ENCODE measurements around the gene UBE2V1. TPM values are rescaled to one million over a fixed set of nuclear protein-coding genes. Genes with fewer than 3 reads are reported as not detected.

The UBE2V1 gene
- total RNA-seq, 3 donors from 2014 or later (not counting 1 experiment from before 2014, with no cell fraction given): 194 to 238 (median 236) TPM

DNA sequence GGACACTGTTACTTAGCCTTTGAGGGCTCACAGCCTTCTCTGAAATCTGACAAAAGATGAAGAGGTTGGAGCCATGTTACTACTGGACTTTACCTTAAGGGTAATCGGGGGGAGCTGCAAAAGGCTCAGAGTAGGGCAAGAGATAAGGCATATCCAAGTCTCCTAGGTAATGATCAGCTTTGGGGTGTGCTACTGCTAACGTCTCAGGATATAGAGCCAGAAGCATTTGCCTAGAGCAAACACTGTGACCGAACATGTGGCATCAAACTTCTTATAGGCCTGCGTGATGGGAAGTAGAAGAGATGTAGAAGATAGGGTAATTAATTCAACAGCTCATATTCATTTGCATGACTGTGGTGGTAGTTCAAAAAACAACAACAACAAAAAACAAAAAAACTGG lies 11.1 kb downstream of the UBE2V1 start:
- intact Hi-C loops (cut with micrococcal nuclease): no loop called here
- Mint-ChIP-seq H3K9me3 (no peaks in the 10 kb centered on the region), H3K27ac (peak overlapping the region; percentile 43 to 58), H3K4me3 (no peak overlapping the region), H3K27me3 (ENCODE audit: low read depth in 2 of 2) (no peaks in the 10 kb centered on the region), H3K36me3 (no peaks in the 10 kb centered on the region), H3K4me1 (peaks cover 66 to 67% of the 10 kb centered on the region in 2 donors)
- TF ChIP-seq, protein P1, sequence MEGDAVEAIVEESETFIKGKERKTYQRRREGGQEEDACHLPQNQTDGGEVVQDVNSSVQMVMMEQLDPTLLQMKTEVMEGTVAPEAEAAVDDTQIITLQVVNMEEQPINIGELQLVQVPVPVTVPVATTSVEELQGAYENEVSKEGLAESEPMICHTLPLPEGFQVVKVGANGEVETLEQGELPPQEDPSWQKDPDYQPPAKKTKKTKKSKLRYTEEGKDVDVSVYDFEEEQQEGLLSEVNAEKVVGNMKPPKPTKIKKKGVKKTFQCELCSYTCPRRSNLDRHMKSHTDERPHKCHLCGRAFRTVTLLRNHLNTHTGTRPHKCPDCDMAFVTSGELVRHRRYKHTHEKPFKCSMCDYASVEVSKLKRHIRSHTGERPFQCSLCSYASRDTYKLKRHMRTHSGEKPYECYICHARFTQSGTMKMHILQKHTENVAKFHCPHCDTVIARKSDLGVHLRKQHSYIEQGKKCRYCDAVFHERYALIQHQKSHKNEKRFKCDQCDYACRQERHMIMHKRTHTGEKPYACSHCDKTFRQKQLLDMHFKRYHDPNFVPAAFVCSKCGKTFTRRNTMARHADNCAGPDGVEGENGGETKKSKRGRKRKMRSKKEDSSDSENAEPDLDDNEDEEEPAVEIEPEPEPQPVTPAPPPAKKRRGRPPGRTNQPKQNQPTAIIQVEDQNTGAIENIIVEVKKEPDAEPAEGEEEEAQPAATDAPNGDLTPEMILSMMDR (IDR thresholded peaks at IDR 0.05): no peak
- WGBS (ENCODE audit: insufficient coverage): 73% methylated on average over 4 of the region's 4 CpGs
- no peak for DNase-seq
- H3K4me1 ChIP-seq (ENCODE audit: control insufficient read depth, insufficient read depth, low read length): peaks cover 36% of the 10 kb centered on the region
- peaks cover 13% of the 10 kb centered on the region for H3K36me3 ChIP-seq (ENCODE audit: control insufficient read depth, insufficient read depth, low read length)
- no peak overlapping the region for H3K4me3 ChIP-seq (ENCODE audit: low read length)
- no peaks in the 10 kb centered on the region for H3K27me3 ChIP-seq (ENCODE audit: control insufficient read depth, insufficient read depth, low read length)
- ATAC-seq: no peak
- no peaks in the 10 kb centered on the region for H3K9me3 ChIP-seq (ENCODE audit: control insufficient read depth, insufficient read depth, low read length)
- no peak overlapping the region for H3K27ac ChIP-seq (ENCODE audit: low read length)

DNA sequence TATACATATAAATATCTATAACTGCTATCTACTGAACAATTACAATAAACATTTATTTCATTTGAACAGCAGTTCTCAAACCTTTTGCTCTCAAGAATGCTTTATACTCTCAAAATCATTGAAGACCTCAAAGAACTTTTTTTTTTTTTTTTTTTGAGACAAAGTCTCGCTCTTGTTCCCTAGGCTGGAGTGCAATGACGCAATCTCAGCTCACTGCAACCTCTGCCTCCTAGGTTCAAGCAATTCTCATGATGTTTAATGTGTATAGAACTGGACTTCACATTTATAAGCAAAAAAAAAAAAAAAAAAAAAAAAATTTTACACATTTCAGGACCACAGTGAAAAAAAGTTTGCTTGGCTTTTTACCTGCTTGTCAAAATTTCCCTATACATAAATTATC lies 11.7 kb downstream of the UBE2V1 start:
- no peaks in the 10 kb centered on the region for H3K9me3 Mint-ChIP-seq
- DNase-seq (no peak), ATAC-seq (no peak)
- no CpG with 5 or more reads among the region's 2 CpGs for WGBS (ENCODE audit: insufficient coverage)
- TF ChIP-seq, protein P1 (IDR thresholded peaks at IDR 0.05): no peak
- Histone ChIP-seq H3K9me3 (ENCODE audit: control insufficient read depth, insufficient read depth, low read length) (no peaks in the 10 kb centered on the region), H3K4me1 (ENCODE audit: control insufficient read depth, insufficient read depth, low read length) (peaks cover 31% of the 10 kb centered on the region), H3K27ac (ENCODE audit: low read length) (no peak overlapping the region), H3K27me3 (ENCODE audit: control insufficient read depth, insufficient read depth, low read length) (no peaks in the 10 kb centered on the region), H3K36me3 (ENCODE audit: control insufficient read depth, insufficient read depth, low read length) (peaks cover 14% of the 10 kb centered on the region), H3K4me3 (ENCODE audit: low read length) (no peak overlapping the region)
- H3K4me1 Mint-ChIP-seq: peaks cover 66 to 67% of the 10 kb centered on the region in 2 donors
- H3K27ac Mint-ChIP-seq: peak overlapping the region; percentile 43 to 58
- H3K4me3 Mint-ChIP-seq: no peak overlapping the region
- intact Hi-C loops (cut with micrococcal nuclease): no loop called here
- no peaks in the 10 kb centered on the region for H3K27me3 Mint-ChIP-seq (ENCODE audit: low read depth in 2 of 2)
- H3K36me3 Mint-ChIP-seq: no peaks in the 10 kb centered on the region

DNA sequence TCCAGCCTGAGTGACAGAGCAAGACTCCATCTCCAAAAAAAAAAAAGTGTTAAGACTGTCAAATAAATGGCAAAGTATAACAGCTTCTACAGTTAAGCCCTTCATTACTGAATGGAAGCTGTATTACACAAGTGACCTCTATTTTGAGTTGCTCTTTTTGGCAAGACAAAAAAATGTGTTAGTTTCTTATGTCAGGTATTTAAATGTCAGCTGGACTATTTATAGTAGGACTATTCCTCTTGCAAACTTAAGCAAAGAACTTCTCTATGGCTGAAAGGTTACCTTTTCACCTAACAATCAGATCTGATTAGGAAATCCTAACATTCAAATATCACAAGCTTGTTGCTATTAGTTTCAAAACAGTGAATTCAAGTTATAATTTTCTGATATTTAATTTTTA lies 12.4 kb downstream of the UBE2V1 start:
- Histone ChIP-seq H3K4me1 (ENCODE audit: control insufficient read depth, insufficient read depth, low read length) (peaks cover 30% of the 10 kb centered on the region), H3K27me3 (ENCODE audit: control insufficient read depth, insufficient read depth, low read length) (no peaks in the 10 kb centered on the region), H3K4me3 (ENCODE audit: low read length) (no peak overlapping the region), H3K9me3 (ENCODE audit: control insufficient read depth, insufficient read depth, low read length) (no peaks in the 10 kb centered on the region), H3K36me3 (ENCODE audit: control insufficient read depth, insufficient read depth, low read length) (peaks cover 21% of the 10 kb centered on the region), H3K27ac (ENCODE audit: low read length) (no peak overlapping the region)
- Mint-ChIP-seq H3K9me3 (no peaks in the 10 kb centered on the region), H3K36me3 (no peaks in the 10 kb centered on the region), H3K4me1 (peaks cover 63 to 66% of the 10 kb centered on the region in 2 donors), H3K27ac (peak overlapping the region; percentile 40 to 46), H3K4me3 (peak overlapping the region; percentile 37), H3K27me3 (ENCODE audit: low read depth in 2 of 2) (no peaks in the 10 kb centered on the region)
- DNase-seq: no peak
- intact Hi-C loops (cut with micrococcal nuclease): no loop called here
- ATAC-seq: peak in 1 of 3 donors; percentile 16
- TF ChIP-seq, protein P1 (IDR thresholded peaks at IDR 0.05): no peak

DNA sequence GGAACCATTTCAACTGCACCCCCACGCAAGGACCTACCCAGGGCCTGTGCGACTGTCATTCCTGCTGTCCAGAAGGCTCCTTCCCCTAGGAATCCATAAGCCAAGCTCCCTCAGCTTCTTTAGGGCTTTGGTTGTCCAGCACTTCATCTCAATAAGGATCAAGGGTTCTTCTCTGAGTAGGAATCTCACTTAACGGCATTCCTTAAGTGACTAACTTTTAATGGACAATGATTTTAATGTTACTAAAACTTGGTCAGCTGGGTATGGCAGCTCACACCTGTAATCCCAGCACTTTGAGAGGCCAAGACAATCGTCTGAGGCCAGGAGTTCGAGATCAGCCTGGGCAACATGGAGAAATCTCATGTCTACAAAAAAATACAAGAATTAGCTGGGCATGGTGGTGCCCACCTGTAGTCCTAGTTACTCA lies 13.4 kb downstream of the UBE2V1 start:
- Mint-ChIP-seq H3K4me3 (no peak overlapping the region), H3K27ac (peak overlapping the region; percentile 71 to 74), H3K9me3 (no peaks in the 10 kb centered on the region), H3K4me1 (peaks cover 63 to 65% of the 10 kb centered on the region in 2 donors), H3K27me3 (ENCODE audit: low read depth in 2 of 2) (no peaks in the 10 kb centered on the region), H3K36me3 (peaks cover 5% of the 10 kb centered on the region)
- no peak for ATAC-seq
- intact Hi-C loops (cut with micrococcal nuclease): no loop called here
- no peaks in the 10 kb centered on the region for H3K27me3 ChIP-seq (ENCODE audit: control insufficient read depth, insufficient read depth, low read length)
- TF ChIP-seq, protein P1 (IDR thresholded peaks at IDR 0.05): no peak
- DNase-seq: no peak
- WGBS (ENCODE audit: insufficient coverage): 97% methylated on average over 5 of the region's 5 CpGs
- no peak overlapping the region for H3K4me3 ChIP-seq (ENCODE audit: low read length)
- no peaks in the 10 kb centered on the region for H3K9me3 ChIP-seq (ENCODE audit: control insufficient read depth, insufficient read depth, low read length)
- peaks cover 30% of the 10 kb centered on the region for H3K4me1 ChIP-seq (ENCODE audit: control insufficient read depth, insufficient read depth, low read length)
- H3K27ac ChIP-seq (ENCODE audit: low read length): no peak overlapping the region
- H3K36me3 ChIP-seq (ENCODE audit: control insufficient read depth, insufficient read depth, low read length): peaks cover 31% of the 10 kb centered on the region
